CD4-positive, alpha-beta T cell (primary cell): ENCODE measurements around the gene PEX10. TPM values are rescaled to one million over a fixed set of nuclear protein-coding genes. Genes with fewer than 3 reads are reported as not detected.

Experiments used
- ATAC-seq: fragments of 200-7000 bp; cut with Tn5 transposase; one replicate; pipeline ENCODE4 v1.10.0; 2022; ENCODE audit warnings: mild to moderate bottlenecking; ENCODE audit not compliant: poor library complexity
- CTCF ChIA-PET: fragments of 350-600 bp; sonication (Branson Sonifier 250); formaldehyde crosslinking; loops from one replicate; lab custom pipeline; 2021; ENCODE audit warnings: antibody characterized with exemption, inconsistent platforms; lab: Charles Lee
- POLR2A ChIA-PET: fragments of 350-600 bp; sonication (Branson Sonifier 250); formaldehyde crosslinking; loops from one replicate; lab custom pipeline; 2021; ENCODE audit warnings: antibody characterized with exemption, inconsistent platforms; lab: Charles Lee
- DNase-seq, 14 experiments: peaks; one replicate each; pipeline ENCODE4 v3.0.0-alpha.2; 2013 to 2020; ENCODE audit warnings: mixed read lengths in 2 of 14
- H3K27ac ChIP-seq, 2 donors: one replicate each; pipeline versions ENCODE4 v1.5.1 to v1.7.0; 2013; ENCODE audit warnings: low read length in 2 of 2, low read depth in 1 of 2, mild to moderate bottlenecking in 1 of 2
- H3K27me3 ChIP-seq, 2 experiments: 1 replicate in 1 of 2; 2 replicates in 1 of 2; pipeline versions ENCODE4 v1.6.1 to v1.7.0; 2013; ENCODE audit warnings: low read length in 2 of 2, control low read depth in 1 of 2, mild to moderate bottlenecking in 1 of 2, moderate library complexity in 1 of 2; ENCODE audit not compliant: insufficient read depth in 2 of 2, control insufficient read depth in 1 of 2
- H3K36me3 ChIP-seq: one replicate; pipeline ENCODE4 v1.6.1; 2013; ENCODE audit warnings: low read length, control low read depth; ENCODE audit not compliant: insufficient read depth
- H3K4me1 ChIP-seq: one replicate; pipeline ENCODE4 v1.6.1; 2013; ENCODE audit warnings: low read length, control low read depth; ENCODE audit not compliant: insufficient read depth
- H3K4me3 ChIP-seq: one replicate; pipeline ENCODE4 v1.5.1; 2013; ENCODE audit warnings: mild to moderate bottlenecking, low read length, moderate library complexity
- H3K9me3 ChIP-seq, 2 experiments: 1 replicate in 1 of 2; 2 replicates in 1 of 2; pipeline versions ENCODE4 v1.6.1 to v1.7.0; 2013; ENCODE audit warnings: low read length in 2 of 2, mild to moderate bottlenecking in 2 of 2, control low read depth in 1 of 2, moderate library complexity in 1 of 2; ENCODE audit not compliant: control insufficient read depth in 1 of 2, insufficient read depth in 1 of 2
- H3K27ac Mint-ChIP-seq: one replicate; pipeline ENCODE4 v1.8.0; 2020; ENCODE audit warnings: mixed read lengths
- H3K27me3 Mint-ChIP-seq: one replicate; pipeline ENCODE4 v1.8.0; 2021; ENCODE audit warnings: mixed read lengths
- H3K36me3 Mint-ChIP-seq: one replicate; pipeline ENCODE4 v1.8.0; 2021; ENCODE audit warnings: low read depth, mixed read lengths
- H3K4me1 Mint-ChIP-seq: one replicate; pipeline ENCODE4 v1.8.0; 2021; ENCODE audit warnings: low read depth, mixed read lengths
- H3K4me3 Mint-ChIP-seq: one replicate; pipeline ENCODE4 v1.8.0; 2020; ENCODE audit warnings: mild to moderate bottlenecking, mixed read lengths
- H3K9me3 Mint-ChIP-seq: one replicate; pipeline ENCODE4 v1.8.0; 2020; ENCODE audit warnings: mixed read lengths
- CTCF ChIP-seq: fragments of 200-600 bp; IDR thresholded peaks from one replicate; pipeline ENCODE4 v1.8.0; 2022; ENCODE audit warnings: antibody characterized with exemption, mild to moderate bottlenecking
- intact Hi-C, 2 experiments: fragments of 100-400 bp; cut with DNase I in 1 of 2; cut with micrococcal nuclease in 1 of 2; formaldehyde crosslinking; loops; one replicate each; pipeline versions ENCODE4 v1.15.1 to v1.9.0; 2023 to 2025; cut with DNase I, micrococcal nuclease
- total RNA-seq, 174 experiments: library from RNA in 2 of 174; stranded (reverse) in 2 of 174; gene quantifications; one replicate each; pipeline ENCODE4 v1.2.3 and lab custom pipeline; 2021 to 2026

Gene PEX10
- total RNA-seq, 2 experiments from 2014 or later, result 12.0 to 12.5 TPM

- Mint-ChIP-seq H3K4me1 (no peaks in the 10 kb centered on the region), H3K4me3 (no peak overlapping the region), H3K27ac (no peak overlapping the region), H3K27me3 (no peaks in the 10 kb centered on the region), H3K36me3 (no peaks in the 10 kb centered on the region), H3K9me3 (no peaks in the 10 kb centered on the region)
- Histone ChIP-seq H3K27me3 (no peaks in the 10 kb centered on the region), H3K4me3 (no peak overlapping the region), H3K36me3 (no peaks in the 10 kb centered on the region), H3K4me1 (no peaks in the 10 kb centered on the region), H3K9me3 (no peaks in the 10 kb centered on the region), H3K27ac (no peak overlapping the region)
- TF ChIP-seq CTCF, result no peak
- ChIA-PET CTCF (no interaction called here), POLR2A (no interaction called here)
- intact Hi-C loops, result no loop called here
- ATAC-seq, result no peak
- no peak for DNase-seq
Observed at GRCh38 chr1:2455757-2456156, 43.4 kb upstream of the PEX10 start.

GRCh38 chr1:2454227-2454626, 41.9 kb upstream of the PEX10 start:
- no peaks in the 10 kb centered on the region for H3K36me3 ChIP-seq
- H3K4me1 ChIP-seq, result no peaks in the 10 kb centered on the region
- no peaks in the 10 kb centered on the region for H3K27me3 ChIP-seq
- H3K36me3 Mint-ChIP-seq, result no peaks in the 10 kb centered on the region
- intact Hi-C loops, result no loop called here
- H3K27me3 Mint-ChIP-seq, result no peaks in the 10 kb centered on the region
- H3K9me3 ChIP-seq, result no peaks in the 10 kb centered on the region
- no peaks in the 10 kb centered on the region for H3K4me1 Mint-ChIP-seq
- no peaks in the 10 kb centered on the region for H3K9me3 Mint-ChIP-seq
- no peak for DNase-seq
- no peak overlapping the region for H3K27ac ChIP-seq
- ATAC-seq, result no peak
- ChIA-PET POLR2A (no interaction called here), CTCF (no interaction called here)
- H3K27ac Mint-ChIP-seq, result no peak overlapping the region
- no peak overlapping the region for H3K4me3 Mint-ChIP-seq
- H3K4me3 ChIP-seq, result no peak overlapping the region
- no peak for TF ChIP-seq CTCF

GRCh38 chr1:2452932-2453315, 40.6 kb upstream of the PEX10 start:
- H3K36me3 ChIP-seq, result no peaks in the 10 kb centered on the region
- DNase-seq (no peak), ATAC-seq (no peak)
- Mint-ChIP-seq H3K27me3 (no peaks in the 10 kb centered on the region), H3K27ac (no peak overlapping the region), H3K4me3 (no peak overlapping the region), H3K4me1 (no peaks in the 10 kb centered on the region), H3K36me3 (no peaks in the 10 kb centered on the region), H3K9me3 (no peaks in the 10 kb centered on the region)
- TF ChIP-seq CTCF, result no peak
- intact Hi-C loops, result no loop called here
- ChIA-PET POLR2A (no interaction called here), CTCF (no interaction called here)
- no peak overlapping the region for H3K27ac ChIP-seq
- H3K9me3 ChIP-seq, result no peaks in the 10 kb centered on the region
- no peaks in the 10 kb centered on the region for H3K27me3 ChIP-seq
- H3K4me3 ChIP-seq, result no peak overlapping the region
- no peaks in the 10 kb centered on the region for H3K4me1 ChIP-seq
